Adrenal gland (tissue), 12 donors: ENCODE data around the gene NPAS1. TPM values are rescaled to one million over a fixed set of nuclear protein-coding genes. Genes with fewer than 3 reads are reported as not detected.

Experiments used
- DNase-seq, 7 donors: peaks; one replicate each; pipeline ENCODE4 v3.0.0-alpha.2; 2019 to 2020
- H3K27ac ChIP-seq, 5 donors: fragments of 200-600 bp; sonication (generic) in 4 of 5; 1 replicate in 3 of 5; 2 replicates in 2 of 5; pipeline versions ENCODE4 v1.5.1 to v1.8.0; 2016 to 2020; ENCODE audit warnings: mild to moderate bottlenecking in 1 of 5
- H3K27me3 ChIP-seq: fragments of 200-600 bp; 2 replicates; pipeline ENCODE4 v1.8.0; 2021
- H3K36me3 ChIP-seq, 2 donors: fragments of 200-600 bp; replicated peaks in 1 of 2; 1 replicate in 1 of 2; 2 replicates in 1 of 2; pipeline versions ENCODE4 v1.5.1 to v1.8.0; 2018 to 2022
- H3K4me1 ChIP-seq, 2 donors: fragments of 200-600 bp; replicated peaks in 1 of 2; 1 replicate in 1 of 2; 2 replicates in 1 of 2; pipeline versions ENCODE4 v1.5.1 to v1.8.0; 2018 to 2021
- H3K4me3 ChIP-seq, 4 donors: fragments of 200-600 bp; sonication (generic) in 3 of 4; one replicate each; pipeline ENCODE4 v1.5.1; 2016 to 2018
- H3K9me3 ChIP-seq, 3 donors: fragments of 200-600 bp; sonication (generic) in 1 of 3; replicated peaks in 1 of 3; 1 replicate in 2 of 3; 2 replicates in 1 of 3; pipeline versions ENCODE4 v1.5.1 to v1.8.0; 2016 to 2021
- POLR2A ChIP-seq, 2 donors: fragments of 450-650 bp; IDR thresholded peaks; one replicate each; pipeline ENCODE4 v1.6.1; 2017; ENCODE audit warnings: antibody characterized with exemption in 2 of 2, mild to moderate bottlenecking in 2 of 2, moderate library complexity in 1 of 2
- WGBS, 4 donors: extraction: QIAGEN DNeasy Blood & Tissue Kit in 2 of 4; methylation state at CpG; one replicate each; pipeline versions ENCODE4 v1.1.5 to v1.1.7; 2013 to 2017; 5-methylcytosine and 5-hydroxymethylcytosine counted together
- intact Hi-C, 2 donors: fragments of 100-400 bp; cut with DNase I; formaldehyde crosslinking; loops; one replicate each; pipeline versions ENCODE4 v1.14.1 to v1.15.0; 2022 to 2023
- polyA plus RNA-seq, 3 donors: library from polyadenylated mRNA; stranded (reverse); fragments of 200-250 nt in 2 of 3; fragments of 350-450 nt in 1 of 3; fragmentation: Illumina TruSeq in 1 of 3; extraction: RNeasy Lipid Tissue Mini Kit (QIAGEN cat#74804) in 1 of 3; gene quantifications; one replicate each; pipeline ENCODE4 v1.2.3, GENCODE V29; 2013 to 2014
- total RNA-seq, 9 donors: library from RNA; depleted of rRNA in 4 of 9; stranded (reverse); fragments of >200 nt in 4 of 9; fragments of 120-200 nt in 1 of 9; fragmentation: NEBNext Ultra II Directional in 1 of 9; extraction: Animal tissue kit (Norgen Biotek cat#: 25700) in 1 of 9; gene quantifications; one replicate each; pipeline versions ENCODE4 v1.1.0 to v1.2.4, GENCODE V29; 2013 to 2023
- TF ChIP-seq, protein P1 (sequence below), 6 experiments: fragments of 450-650 bp in 4 of 6; fragments of 200-600 bp in 2 of 6; sonication (generic) in 1 of 6; IDR thresholded peaks; 1 replicate in 5 of 6; 2 replicates in 1 of 6; pipeline versions ENCODE4 v1.5.1 to v1.8.0; 2016 to 2021; ENCODE audit warnings: antibody characterized with exemption in 6 of 6, mild to moderate bottlenecking in 2 of 6, moderate library complexity in 1 of 6
- donor health status: healthy with polysubstance abuse.
- donor health status: Bipolar disorder and iron deficiency.
- donor health status: DM: yes; HTN: yes; CAD: no.
- donor health status: DM: no; HTN: no; CAD: no.
- donor health status: DM: no; HTN: no; CAD: no.
- donor health status: DM: yes; HTN: yes; CAD: no.

The NPAS1 gene
- total and polyA plus RNA-seq, 12 donors: 0.28 to 3.5 (median 0.84) TPM; not detected in 3

DNA sequence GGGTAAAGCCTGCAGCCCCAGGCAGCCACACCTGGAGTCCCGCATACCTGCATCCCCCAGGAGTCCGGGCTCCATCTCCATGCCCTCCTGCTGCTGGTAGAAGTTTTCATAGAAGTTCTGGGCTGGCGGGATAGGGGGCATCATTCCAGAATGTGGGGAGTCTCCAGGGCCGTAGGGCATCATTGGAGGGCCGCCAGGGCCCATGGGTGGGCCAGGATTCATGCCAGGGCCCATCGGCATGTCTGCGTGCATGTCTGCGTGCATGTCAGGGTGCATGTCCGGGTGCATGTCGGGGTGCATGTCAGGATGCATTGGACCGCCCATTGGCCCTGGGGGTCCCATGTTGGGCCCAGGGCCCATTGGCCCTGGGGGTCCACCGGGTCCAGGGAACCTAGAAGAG lies 52.1 kb downstream of the NPAS1 start:
- intact Hi-C loops: no loop called here
- Histone ChIP-seq H3K4me1 (no peaks in the 10 kb centered on the region), H3K27me3 (no peaks in the 10 kb centered on the region), H3K27ac (no peak overlapping the region), H3K36me3 (peaks cover 0 to 74% of the 10 kb centered on the region in 2 donors), H3K9me3 (no peaks in the 10 kb centered on the region), H3K4me3 (no peak overlapping the region)
- WGBS, 4 donors: 79 to 91% (median 87%) methylated on average over 5 to 12 of the region's 12 CpGs
- no peak for TF ChIP-seq POLR2A (IDR thresholded peaks at IDR 0.05)
- TF ChIP-seq, protein P1, sequence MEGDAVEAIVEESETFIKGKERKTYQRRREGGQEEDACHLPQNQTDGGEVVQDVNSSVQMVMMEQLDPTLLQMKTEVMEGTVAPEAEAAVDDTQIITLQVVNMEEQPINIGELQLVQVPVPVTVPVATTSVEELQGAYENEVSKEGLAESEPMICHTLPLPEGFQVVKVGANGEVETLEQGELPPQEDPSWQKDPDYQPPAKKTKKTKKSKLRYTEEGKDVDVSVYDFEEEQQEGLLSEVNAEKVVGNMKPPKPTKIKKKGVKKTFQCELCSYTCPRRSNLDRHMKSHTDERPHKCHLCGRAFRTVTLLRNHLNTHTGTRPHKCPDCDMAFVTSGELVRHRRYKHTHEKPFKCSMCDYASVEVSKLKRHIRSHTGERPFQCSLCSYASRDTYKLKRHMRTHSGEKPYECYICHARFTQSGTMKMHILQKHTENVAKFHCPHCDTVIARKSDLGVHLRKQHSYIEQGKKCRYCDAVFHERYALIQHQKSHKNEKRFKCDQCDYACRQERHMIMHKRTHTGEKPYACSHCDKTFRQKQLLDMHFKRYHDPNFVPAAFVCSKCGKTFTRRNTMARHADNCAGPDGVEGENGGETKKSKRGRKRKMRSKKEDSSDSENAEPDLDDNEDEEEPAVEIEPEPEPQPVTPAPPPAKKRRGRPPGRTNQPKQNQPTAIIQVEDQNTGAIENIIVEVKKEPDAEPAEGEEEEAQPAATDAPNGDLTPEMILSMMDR (IDR thresholded peaks at IDR 0.05): no peak
- DNase-seq: no peak

DNA sequence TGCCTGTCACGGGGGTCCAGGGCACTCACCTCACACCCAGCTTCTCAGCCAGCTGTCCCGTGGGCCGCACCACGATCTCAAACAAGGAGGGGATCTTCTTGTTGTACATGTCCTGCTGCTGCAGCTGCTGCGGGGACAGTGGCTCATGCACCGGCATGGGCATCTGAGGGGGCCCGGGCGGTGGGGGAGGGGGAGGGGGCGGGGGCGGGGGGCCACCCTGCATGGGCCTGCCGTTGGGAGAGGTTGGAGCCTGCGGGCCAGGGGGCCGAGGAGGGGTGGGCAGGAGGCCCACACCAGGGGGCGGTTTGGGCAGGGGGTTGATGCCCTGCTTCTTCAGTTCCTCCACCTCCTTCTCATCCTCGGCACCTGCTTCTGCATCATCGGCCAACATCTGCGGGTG lies 52.7 kb downstream of the NPAS1 start:
- Histone ChIP-seq H3K27ac (no peak overlapping the region), H3K4me3 (no peak overlapping the region), H3K36me3 (peaks cover 0 to 72% of the 10 kb centered on the region in 2 donors), H3K4me1 (no peaks in the 10 kb centered on the region), H3K27me3 (no peaks in the 10 kb centered on the region), H3K9me3 (no peaks in the 10 kb centered on the region)
- TF ChIP-seq, protein P1 (IDR thresholded peaks at IDR 0.05): no peak
- intact Hi-C loops: no loop called here
- WGBS, 4 donors: 80 to 92% (median 89%) methylated on average over 7 to 17 of the region's 17 CpGs
- no peak for DNase-seq

DNA sequence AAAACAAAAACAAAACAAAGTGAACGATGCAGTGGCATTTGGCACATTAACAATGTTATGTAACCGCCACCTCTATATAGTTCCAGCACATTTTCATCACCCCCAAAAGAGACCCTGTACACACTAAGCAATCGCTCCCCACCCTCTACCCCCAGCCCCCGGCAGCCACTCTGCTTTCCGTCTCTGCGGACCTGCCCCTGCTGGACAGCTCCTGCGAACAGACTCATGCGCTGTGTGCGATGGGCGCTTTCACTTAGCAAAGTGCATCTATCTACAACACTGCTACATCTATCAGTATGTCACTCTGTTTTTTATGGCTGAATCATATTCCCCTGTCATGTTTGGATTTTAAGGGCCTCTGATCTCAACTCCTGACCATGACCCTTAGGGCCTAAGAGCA lies 53.9 kb downstream of the NPAS1 start:
- H3K4me3 ChIP-seq: no peak overlapping the region
- no peak overlapping the region for H3K27ac ChIP-seq
- intact Hi-C loops: no loop called here
- H3K4me1 ChIP-seq: no peaks in the 10 kb centered on the region
- WGBS, 4 donors: 92 to 94% (median 93%) methylated on average over 2 to 10 of the region's 10 CpGs
- TF ChIP-seq, protein P1 (IDR thresholded peaks at IDR 0.05): no peak
- TF ChIP-seq POLR2A (IDR thresholded peaks at IDR 0.05): no peak
- H3K36me3 ChIP-seq: peaks cover 0 to 67% of the 10 kb centered on the region in 2 donors
- no peaks in the 10 kb centered on the region for H3K27me3 ChIP-seq
- H3K9me3 ChIP-seq: no peaks in the 10 kb centered on the region
- DNase-seq: no peak

DNA sequence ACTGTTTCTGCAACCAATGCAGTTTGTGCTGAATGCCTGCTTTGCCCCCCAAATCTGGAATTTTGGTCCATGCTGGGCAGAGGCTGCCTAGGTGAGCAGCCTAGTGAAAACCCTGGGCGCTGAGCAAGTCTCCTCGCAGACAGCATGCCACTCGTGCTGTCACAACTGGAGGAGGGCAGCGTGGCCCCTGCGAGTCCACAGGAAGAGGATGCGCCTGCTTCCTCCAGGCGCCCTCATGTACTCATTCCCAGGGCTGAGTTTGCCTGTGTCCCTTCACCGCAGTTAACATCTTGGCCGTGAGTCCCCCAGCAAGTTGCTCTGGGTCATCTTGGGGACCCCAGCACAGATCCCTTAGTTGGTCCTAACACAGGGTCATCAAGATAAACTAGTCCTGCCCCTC lies 55.0 kb downstream of the NPAS1 start:
- 67 to 100% (median 78%) methylated on average over 2 to 9 of the region's 9 CpGs for WGBS, 4 donors
- Histone ChIP-seq H3K9me3 (no peaks in the 10 kb centered on the region), H3K27me3 (no peaks in the 10 kb centered on the region), H3K4me1 (peaks cover 0 to 4% of the 10 kb centered on the region in 2 donors), H3K36me3 (peaks cover 0 to 67% of the 10 kb centered on the region in 2 donors), H3K4me3 (no peak overlapping the region), H3K27ac (no peak overlapping the region)
- intact Hi-C loops: loop anchor here in 1 of 2 donors (5.0 kb wide), 1 partner anchor 53 kb away; no protein-coding TSS in a partner anchor
- TF ChIP-seq, protein P1 (IDR thresholded peaks at IDR 0.05): no peak
- TF ChIP-seq POLR2A (IDR thresholded peaks at IDR 0.05): no peak
- DNase-seq: no peak
